ENCODE results near the gene AP2A1.
"Not testable (repeated sequence)": the region's sequence is repeated elsewhere in the genome, so short reads cannot be mapped to it uniquely, and the experiment has no call there.

Gene AP2A1

GRCh38 chr19:49766930-49767299, at the start of gene AP2A1:
Gene AP2A1 (plus strand): TSS chr19:49767001. CDS start chr19:49767134, 133 bp downstream.
- Histone ChIP-seq H3K27me3 (ENCODE audit: insufficient read depth, low read depth, severe bottlenecking) (no peaks in the 10 kb centered on the region), H3K36me3 (no peaks in the 10 kb centered on the region), H3K4me3 (ENCODE audit: low read depth, low read length) (peak within 1 kb of the TSS; percentile 90), H3K27ac (peak within 1 kb of the TSS; percentile 91), H3K9me3 (ENCODE audit: severe bottlenecking) (no peaks in the 10 kb centered on the region)
- DNase-seq = no peak
- TF ChIP-seq CTCF (IDR thresholded peaks at IDR 0.05; ENCODE audit: low read depth, low read length) = no peak

- H3K27me3 ChIP-seq (ENCODE audit: insufficient read depth, low read depth, severe bottlenecking) = no peaks in the 10 kb centered on the region
- H3K9me3 ChIP-seq (ENCODE audit: severe bottlenecking) = peaks cover 3% of the 10 kb centered on the region
- H3K4me3 ChIP-seq (ENCODE audit: low read depth, low read length) = no peak overlapping the region
- peaks cover 4% of the 10 kb centered on the region for H3K36me3 ChIP-seq
- no peak overlapping the region for H3K27ac ChIP-seq
- no peak for DNase-seq
- no peak for TF ChIP-seq CTCF (IDR thresholded peaks at IDR 0.05; ENCODE audit: low read depth, low read length)
Measured at GRCh38 chr19:49718511-49718910, 48.3 kb upstream of the AP2A1 start.

GRCh38 chr19:49718991-49719390, 47.8 kb upstream of the AP2A1 start:
- no peak for DNase-seq
- peaks cover 3% of the 10 kb centered on the region for H3K9me3 ChIP-seq (ENCODE audit: severe bottlenecking)
- no peak for TF ChIP-seq CTCF (IDR thresholded peaks at IDR 0.05; ENCODE audit: low read depth, low read length)
- no peak overlapping the region for H3K27ac ChIP-seq
- H3K36me3 ChIP-seq = no peaks in the 10 kb centered on the region
- H3K27me3 ChIP-seq (ENCODE audit: insufficient read depth, low read depth, severe bottlenecking) = no peaks in the 10 kb centered on the region
- H3K4me3 ChIP-seq (ENCODE audit: low read depth, low read length) = no peak overlapping the region

- H3K27me3 ChIP-seq (ENCODE audit: insufficient read depth, low read depth, severe bottlenecking); H3K27ac ChIP-seq; H3K36me3 ChIP-seq; DNase-seq; H3K4me3 ChIP-seq (ENCODE audit: low read depth, low read length); H3K9me3 ChIP-seq (ENCODE audit: severe bottlenecking): not testable (repeated sequence)
Measured at GRCh38 chr19:49719420-49719819, 47.4 kb upstream of the AP2A1 start.

- Histone ChIP-seq H3K4me3 (ENCODE audit: low read depth, low read length) (no peak overlapping the region), H3K27ac (no peak overlapping the region), H3K27me3 (ENCODE audit: insufficient read depth, low read depth, severe bottlenecking) (no peaks in the 10 kb centered on the region)
Measured at GRCh38 chr19:49727217-49728030, 39.4 kb upstream of the AP2A1 start.

GRCh38 chr19:49730166-49730565, 36.6 kb upstream of the AP2A1 start:
- DNase-seq = no peak
- Histone ChIP-seq H3K27ac (no peak overlapping the region), H3K4me3 (ENCODE audit: low read depth, low read length) (no peak overlapping the region), H3K27me3 (ENCODE audit: insufficient read depth, low read depth, severe bottlenecking) (no peaks in the 10 kb centered on the region), H3K9me3 (ENCODE audit: severe bottlenecking) (peaks cover 4% of the 10 kb centered on the region), H3K36me3 (no peaks in the 10 kb centered on the region)
- TF ChIP-seq CTCF (IDR thresholded peaks at IDR 0.05; ENCODE audit: low read depth, low read length) = no peak

More at GRCh38 chr19:49727217-49728030, 39.4 kb upstream of the AP2A1 start:
- Histone ChIP-seq H3K36me3 (no peaks in the 10 kb centered on the region), H3K9me3 (ENCODE audit: severe bottlenecking) (peaks cover 4% of the 10 kb centered on the region)
- no peak for DNase-seq
- no peak for TF ChIP-seq CTCF (IDR thresholded peaks at IDR 0.05; ENCODE audit: low read depth, low read length)

Measured in WERI-Rb-1 (cell line).